Measurements from ENCODE around the gene TUBB4B.

TUBB4B gene

DNA sequence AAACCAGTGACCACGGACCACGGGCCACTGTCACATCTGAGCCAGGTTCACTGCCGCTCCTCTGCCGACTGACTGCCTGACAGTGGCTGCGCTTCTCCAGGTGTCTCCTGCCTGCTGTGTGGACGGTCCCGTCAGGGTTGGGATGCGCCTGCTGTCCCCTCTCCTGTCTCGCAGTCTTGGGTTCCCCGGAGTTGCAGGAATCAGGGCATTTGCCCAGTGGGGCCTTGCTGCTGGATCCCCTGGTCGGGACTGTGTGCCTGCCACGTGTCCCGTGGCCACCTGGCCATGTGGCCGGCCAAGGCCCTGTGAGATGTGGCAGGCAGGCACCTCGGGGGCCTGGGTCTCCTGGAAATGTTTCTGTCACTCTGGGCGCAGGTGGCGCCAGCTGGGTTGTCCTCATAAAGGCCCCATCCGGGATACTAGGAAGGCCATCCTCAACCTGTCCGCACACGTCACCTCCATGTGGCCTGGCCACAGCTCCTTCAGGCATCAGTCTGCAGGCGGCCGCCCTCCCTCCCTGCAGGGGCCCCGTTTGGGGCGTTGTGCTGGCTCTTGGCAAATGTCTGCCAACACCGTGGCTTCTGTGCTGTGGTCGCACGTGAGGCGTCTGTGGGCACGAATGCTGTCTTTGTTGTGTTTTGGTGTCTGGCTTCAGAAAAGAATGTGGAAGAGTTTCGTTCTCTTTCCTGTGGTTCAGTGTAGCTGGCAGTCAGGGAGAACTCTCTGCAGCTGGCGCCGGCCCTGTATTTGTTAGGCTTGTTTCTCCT, 30.0 kb downstream of the TUBB4B start:
- DNase-seq (ENCODE audit: low read depth in 2 of 2): no peak

DNA sequence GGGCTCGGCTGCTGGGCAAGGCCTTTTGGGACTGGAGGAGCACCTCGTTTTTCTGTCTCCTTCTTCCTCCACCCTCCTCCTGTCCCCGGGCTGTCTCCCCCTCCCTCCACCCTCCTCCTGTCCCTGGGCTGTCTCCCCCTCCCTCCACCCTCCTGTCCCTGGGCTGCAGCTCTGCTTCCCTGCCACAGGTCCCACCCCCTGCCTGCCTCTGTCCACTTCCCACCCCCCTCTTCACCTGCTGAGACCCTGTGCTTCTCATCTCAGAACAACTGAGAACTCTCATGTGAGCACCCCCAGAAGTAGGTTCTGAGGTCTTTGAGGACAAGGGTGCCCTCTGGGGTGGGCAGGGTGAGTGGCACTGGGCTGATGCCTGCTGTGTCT, 30.6 kb downstream of the TUBB4B start:
- no peak for DNase-seq (ENCODE audit: low read depth in 2 of 2)

DNA sequence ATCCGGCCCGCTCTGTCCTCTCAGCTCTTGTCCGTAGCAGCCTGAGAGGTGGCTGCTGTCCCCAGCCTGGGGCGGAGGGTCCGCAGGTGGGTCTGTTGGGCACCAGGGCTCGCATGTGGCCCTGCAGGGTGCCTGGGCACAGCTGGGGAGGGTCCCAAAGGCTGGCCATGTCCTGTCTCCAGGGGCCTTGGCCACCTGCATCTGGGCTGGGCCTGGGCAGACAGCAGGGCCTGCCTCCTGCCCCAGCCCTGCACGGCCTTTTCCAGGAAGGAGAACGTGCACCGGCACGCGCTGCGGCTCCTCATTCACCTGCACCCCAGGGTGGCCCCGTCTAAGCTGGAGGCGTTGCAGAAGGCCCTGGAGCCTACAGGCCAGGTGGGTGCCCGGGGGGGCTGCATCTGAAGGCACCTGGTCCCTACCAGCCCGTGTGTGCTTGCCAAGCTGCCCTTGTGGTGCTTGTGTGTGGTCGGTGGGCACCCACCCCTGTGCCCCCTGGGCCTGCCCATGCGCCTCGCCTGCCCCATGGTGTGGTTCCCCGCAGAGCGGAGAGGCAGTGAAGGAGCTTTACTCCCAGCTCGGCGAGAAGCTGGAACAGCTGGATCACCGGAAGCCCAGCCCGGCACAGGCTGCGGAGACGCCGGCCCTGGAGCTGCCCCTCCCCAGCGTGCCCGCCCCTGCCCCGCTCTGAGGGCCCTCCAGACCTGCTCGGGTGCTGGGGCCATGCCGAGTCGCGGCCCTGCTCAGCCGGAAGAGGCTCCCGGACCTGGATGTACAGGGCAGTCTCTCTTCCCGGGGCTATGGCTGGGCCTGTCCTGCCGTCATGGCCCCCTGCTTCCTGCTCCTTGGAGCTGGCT, 31.4 kb downstream of the TUBB4B start:
- DNase-seq (ENCODE audit: low read depth in 2 of 2): no peak

DNA sequence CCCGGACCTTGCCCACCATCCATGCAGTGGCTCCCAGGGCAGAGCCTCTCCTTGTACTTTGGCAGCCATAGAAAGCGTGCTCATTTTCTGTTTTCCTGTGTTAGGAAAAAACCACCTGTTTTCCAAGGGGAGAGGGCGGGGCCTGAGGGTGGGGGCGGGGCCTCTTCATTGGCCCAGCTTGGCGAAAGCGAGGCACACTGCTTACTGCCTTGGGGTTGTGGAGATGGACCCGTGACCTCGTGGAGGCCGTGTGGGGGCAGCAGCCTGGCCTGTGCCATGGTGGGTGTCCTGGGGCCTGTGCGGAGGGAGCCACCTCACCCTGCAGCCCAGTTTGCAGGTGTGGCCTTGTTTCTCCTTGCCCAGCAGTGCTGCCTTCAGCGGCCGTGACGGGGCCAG, 32.0 kb downstream of the TUBB4B start:
- no peak for DNase-seq (ENCODE audit: low read depth in 2 of 2)

DNA sequence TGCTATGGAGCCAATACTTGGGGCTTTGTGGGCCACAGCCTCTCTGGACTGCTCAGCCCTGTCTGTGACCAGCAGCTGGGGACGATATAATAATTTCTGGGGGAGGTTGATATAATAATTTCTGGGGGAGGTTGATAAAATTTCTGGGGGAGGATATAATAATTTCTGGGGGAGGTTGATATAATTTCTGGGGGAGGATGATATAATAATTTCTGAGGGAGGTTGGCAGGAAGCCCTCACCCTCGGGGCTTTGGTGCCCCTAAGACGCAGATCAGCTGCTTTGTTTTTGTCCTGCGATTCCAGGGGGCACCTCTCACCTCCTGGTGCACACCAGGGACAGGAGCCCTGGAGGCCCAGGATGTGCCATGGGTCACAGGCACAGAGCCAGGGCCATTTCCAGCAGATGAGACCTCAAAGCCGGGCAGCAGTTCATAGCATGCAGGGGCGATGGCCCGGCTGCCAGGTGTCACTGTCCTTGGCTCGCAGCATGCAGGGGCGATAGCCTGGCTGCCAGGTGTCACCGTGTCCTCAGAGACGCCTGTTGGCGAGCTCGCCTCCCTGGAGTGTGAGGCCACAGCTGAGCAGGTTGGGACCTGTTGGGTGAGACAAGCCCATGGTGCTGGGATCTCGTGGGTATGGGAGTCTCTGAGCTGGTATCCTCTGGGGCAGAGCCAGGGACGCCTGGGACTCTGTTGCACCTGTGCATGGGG, 32.7 kb downstream of the TUBB4B start:
- DNase-seq (ENCODE audit: low read depth in 2 of 2): no peak

DNA sequence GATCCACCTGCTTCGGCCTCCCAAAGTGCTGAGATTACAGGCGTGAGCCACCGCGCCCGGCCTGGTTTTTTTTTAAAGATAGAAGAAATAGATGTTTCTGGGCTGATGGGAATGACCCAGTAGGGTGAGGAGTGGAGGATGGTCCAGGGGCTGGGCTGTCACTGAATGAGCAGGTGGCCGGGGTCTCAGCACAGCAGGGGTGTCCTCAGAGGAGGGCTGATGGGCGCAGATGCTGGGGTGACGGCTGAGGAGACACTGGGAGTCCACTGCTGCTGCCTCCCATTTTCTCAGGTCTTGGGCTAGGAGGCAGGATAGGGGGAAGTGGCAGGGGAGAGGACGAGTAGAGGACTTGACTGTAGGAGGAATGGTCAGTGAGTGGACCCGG, 34.1 kb downstream of the TUBB4B start:
- DNase-seq (ENCODE audit: low read depth in 2 of 2): no peak

DNA sequence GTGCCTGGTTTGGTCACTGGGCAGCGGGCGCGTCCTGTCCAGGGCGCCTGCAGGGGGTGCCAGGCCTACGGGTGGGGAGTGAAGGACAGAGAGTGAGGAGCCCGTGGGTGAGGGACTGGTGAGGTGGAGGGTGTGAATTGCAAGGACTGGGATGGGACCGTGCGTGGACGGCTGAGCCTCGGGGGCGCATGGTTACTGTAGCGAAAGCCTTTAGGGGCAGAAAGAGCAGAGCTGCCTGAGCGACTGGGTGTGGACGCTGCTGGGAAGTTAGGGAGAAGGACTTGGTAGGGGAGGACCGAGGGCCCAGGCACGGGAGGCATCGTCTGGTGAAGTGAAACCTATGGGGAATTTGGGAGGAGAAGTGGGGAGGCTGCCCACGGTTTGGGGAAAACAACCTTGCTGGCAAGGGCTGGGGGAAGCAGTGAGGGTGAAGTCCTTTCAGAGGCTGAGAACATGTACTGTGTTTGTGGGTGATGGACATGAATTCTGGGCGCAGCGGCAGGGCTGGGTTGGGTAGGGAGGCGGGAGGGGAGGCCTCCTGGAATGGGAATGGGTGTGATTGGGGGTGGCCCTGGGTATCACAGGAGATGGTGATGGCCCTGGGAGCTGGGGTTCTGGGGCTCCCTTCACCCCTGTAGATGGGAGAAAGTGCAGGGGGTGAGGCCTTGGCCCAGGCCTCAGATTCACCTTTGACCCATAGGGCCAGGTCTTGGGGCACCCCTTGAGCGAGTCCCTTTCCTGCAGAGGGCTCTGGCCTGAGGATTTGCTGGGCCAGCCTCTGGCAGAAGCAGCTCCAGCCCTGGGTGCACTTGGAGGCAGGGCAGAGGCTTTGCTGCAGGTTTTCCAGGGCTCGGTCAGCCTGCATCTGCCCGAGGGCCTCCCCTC, 34.7 kb downstream of the TUBB4B start:
- DNase-seq (ENCODE audit: low read depth in 2 of 2): no peak

DNA sequence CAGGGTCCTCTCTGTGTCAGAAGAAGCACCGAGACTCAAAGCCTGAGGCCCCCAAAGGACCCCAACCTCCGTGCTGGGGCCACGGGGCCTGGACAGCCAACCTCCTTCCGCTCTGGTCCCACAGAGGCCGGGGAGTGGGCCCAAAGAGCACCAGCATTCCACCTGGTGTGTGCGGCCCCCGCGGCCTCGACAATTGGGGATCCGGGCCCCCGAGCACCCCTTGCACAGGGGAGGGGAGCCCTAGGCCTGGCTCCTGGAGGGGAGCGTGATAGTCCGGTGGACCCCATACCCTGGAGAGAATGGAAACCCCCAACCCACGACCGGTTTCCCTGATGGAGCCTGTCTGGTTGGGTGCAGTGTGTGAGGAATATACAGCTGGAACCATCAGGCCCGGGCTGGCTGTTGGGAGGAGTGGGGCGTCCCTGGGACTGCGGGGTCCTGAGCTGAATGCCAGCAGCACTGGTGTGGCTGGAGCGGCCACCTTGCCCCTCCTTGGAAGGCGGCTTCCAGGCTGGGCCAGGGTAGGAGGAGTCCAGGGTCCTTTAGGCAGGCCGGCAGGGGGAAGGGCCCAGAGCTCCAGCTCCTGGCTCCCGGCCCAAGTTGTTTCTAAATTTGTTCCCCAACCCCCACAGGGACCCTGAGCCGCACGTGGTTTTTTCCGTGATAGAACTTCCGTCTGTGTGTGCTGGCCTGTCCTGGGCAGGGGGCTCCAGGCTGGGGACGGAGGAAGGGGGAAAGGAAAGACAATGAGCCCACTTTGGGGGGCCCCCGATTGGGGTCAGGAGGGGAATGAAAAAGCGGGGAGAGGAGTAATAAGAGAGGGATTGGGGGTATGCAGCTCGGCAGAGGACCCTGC, 35.6 kb downstream of the TUBB4B start:
- DNase-seq (ENCODE audit: low read depth in 2 of 2): no peak

DNA sequence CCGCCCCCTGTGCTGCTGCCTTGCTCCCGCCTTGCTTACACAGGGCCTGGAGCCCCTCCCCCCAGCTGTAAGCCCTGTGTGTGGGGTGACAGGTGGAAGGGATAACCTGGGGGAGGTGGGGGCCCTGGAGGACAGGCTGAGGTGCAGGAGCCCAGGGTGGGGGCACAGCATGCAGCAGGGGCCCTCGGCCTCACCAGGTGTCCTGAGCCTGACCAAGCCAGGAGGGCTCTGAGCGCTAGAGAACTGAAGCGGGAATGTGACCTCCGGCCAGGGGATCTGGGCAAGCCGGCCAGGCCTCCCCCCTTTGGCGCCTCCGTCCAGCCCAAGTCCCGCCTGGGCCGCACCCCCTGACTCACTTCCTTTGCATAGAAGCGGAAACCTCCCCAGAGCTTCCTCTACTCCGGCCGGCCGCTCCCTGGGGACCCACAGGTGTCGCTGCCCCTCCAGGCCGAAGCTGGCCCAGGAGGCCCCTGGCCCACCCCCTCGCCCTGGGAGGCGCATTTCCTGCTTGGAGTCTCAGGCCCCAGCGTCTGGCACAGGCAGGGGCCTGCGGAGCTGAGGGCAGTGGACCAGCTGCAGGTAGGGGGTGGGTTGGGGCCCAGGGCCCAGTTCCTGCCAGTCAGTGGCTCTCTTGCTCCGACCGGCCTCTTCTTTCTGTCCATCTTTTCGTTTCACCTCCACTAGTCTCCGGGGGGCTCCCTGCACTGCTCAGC, 36.4 kb downstream of the TUBB4B start, which contains the start of gene TOR4A:
Gene TOR4A, plus strand, starts transcription at position 398 of the 713 bp plus-strand sequence. CDS start 964 bp downstream, outside the sequence.
- DNase-seq (ENCODE audit: low read depth in 2 of 2): no peak

DNA sequence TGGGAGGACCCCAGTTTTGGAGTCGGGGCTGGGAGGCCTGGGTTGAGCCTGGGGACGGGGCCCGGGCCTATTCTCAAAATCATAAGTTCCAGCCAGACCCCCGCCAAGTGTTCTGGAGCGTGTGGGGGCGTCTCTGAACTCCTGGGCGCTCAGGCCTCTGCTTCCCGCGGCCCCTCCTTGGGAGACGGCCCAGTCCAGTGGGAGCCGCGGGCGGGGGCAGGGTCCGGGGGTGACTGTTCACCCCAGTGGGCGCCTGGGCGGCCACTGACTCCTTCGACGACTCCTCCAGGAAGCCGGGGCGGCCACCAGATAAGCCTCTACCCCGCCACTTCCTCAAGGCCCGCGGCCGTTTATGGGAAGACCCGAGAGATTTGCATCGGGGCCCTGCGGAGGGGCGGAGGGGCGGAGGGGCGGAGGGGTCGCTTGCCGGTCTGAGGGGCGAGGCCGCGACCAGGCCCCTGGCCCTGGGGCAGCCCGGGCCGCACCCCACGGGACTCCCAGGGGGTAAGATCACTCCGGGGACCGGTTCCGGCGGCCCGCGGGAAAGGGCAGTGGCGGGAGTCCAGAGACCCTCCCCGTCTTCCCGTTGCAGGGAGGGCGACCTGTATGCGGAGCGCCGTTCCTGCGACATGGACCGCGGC, 37.1 kb downstream of the TUBB4B start:
- no peak for DNase-seq (ENCODE audit: low read depth in 2 of 2)

DNA sequence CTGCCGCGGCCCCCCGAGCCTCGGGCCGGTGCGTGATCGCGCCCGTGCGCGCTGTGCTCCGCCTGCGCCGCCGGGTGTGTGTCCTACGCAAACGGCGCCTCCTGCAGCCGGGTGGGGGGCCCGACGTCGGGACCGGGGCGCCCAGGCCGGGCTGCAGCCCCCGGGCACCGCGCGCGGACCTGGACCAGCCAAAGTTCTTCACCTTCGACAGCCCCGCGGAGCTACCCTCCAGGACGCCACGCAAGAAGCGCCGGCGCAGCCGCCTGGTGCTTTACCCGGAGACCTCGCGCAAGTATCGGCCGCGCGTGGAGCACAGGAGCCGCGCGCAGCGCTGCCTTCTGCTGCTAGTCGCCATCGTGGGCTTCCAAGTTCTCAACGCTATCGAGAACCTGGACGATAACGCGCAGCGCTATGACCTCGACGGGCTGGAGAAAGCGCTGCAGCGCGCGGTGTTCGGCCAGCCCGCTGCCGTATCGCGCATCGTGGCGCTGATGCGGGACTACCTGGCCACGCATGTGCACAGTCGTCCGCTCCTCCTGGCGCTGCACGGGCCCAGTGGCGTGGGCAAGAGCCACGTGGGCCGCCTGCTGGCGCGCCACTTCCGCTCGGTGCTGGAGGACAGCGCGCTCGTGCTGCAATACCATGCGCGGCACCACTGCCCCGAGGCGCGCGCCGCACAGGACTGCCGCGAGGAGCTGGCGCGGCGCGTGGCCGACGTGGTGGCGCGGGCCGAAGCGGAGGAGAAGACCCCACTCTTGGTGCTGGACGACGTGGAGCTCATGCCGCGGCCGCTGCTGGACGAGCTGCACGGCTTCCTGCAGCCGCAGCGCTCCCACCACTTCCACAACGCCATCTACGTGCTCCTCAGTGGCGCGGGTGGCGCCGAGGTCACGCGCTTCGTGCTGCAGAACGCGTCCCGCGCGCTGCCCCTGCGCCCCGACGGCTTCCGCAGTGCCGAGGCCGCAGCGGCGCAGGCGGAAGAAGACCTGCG, 37.9 kb downstream of the TUBB4B start:
- DNase-seq (ENCODE audit: low read depth in 2 of 2): no peak

DNA sequence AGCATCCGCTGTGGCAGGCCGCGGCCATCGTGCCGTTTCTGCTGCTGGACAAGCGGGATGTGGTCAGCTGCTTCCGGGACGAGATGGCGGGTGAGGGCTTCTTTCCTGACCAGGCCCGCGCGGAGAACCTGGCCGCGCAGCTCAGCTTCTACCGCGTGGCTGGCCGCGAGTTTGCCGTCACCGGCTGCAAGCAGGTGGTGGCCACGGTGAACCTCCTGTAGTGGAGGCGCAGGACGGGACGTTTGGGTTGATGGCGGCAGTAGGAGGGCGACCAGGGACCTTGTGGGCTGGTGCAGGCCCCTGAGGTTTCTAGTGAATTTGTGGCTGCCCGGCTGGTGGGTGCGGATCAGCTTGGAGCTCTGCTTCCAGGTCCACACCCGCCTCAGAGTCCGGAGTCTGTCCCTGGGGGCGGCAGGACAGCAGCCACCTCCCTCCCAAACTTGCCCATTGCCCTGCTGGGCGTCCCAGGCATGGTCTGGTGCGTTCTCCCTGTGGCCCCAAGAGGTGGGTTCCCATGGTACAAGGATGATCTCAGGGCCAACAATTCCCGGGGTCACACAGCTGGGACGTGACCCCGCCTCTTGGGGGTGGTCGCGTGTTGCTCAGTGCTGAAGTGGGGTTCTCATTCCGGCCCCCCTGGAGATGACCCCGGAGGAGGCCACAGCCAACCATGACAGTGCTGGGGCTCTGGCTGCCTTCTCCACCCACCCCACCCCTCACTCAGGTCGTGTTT, 38.8 kb downstream of the TUBB4B start:
- no peak for DNase-seq (ENCODE audit: low read depth in 2 of 2)

DNA sequence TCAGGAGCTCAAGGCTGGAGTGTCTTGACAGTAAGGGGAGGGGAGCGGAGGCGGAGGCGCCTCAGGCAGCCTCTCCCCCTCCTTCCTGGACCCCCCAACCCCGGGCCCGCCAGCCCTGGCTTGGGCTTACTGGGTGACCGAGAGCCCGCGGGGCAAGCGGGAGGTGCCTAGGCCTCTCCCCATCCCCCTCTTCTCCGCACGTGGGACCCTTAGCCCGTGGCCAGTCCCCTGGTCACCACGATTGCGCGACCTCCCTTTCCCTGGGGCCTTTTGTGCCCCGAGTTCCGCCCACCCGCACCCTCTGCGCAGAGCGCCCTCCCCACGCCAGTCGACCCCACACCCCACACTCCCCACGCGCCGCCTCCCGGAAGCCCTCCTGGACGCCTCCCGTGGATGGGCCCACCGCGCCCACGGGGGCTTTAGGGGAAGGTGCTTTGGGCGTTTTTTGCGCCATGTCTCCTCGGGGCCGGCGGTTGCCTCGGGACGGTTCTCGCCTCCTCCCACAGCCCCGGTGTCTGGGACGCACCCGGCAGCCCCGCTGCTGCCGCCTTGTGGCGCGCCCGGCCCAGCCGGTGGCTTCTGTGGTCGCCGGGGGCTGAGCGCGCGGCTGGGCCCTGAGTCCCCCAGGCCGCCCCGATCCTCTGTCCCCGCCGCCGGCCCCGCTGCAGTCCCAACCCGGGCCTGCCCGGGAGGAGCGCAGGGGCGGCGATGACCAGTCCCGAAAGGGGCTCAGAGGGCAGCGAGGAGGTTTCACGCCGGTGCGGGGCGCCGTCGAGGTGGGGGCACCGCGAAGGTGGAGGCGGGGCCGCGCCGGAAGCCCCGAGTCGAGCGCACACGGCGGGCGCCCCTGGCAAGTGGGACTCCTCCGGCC, 39.6 kb downstream of the TUBB4B start:
- DNase-seq (ENCODE audit: low read depth in 2 of 2): no peak

DNA sequence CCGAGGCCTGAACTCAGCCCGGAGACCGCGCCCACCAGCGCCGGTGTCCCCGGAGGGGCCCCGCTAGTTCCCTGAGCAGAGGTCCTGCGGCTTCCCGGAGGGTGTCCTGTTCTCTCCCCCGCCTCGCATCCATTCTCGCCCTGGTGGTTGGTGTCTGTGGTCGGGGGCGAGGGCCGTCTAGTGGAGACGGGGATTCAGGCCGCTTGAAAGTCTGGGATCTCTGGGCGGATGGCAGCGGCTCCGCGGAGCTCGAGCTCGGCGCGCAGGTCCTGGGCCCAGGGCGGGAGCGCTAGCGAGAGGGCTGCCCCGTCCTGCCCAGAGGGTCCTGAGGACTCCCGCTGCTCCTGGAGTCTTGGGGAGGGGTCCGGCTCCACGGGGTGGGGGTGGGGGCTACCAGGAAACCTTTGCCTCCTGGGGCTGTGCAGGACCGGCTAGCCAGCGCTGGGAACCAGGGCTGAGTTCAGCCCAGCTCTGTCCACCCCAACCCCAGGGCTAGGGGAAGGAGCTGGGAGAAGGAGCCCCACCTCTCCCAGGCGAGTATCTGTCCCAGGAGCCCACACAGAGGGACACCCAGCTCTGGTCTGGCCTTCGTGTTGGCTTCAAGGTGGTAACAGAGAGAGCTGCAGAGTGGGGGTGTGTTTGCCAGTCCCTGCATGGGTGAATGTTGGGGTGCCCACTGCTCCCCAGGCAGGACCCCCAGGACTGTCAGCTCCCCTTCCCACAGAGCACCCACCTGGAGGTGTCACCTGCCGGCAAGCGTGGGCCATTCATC, 40.4 kb downstream of the TUBB4B start:
- no peak for DNase-seq (ENCODE audit: low read depth in 2 of 2)

DNA sequence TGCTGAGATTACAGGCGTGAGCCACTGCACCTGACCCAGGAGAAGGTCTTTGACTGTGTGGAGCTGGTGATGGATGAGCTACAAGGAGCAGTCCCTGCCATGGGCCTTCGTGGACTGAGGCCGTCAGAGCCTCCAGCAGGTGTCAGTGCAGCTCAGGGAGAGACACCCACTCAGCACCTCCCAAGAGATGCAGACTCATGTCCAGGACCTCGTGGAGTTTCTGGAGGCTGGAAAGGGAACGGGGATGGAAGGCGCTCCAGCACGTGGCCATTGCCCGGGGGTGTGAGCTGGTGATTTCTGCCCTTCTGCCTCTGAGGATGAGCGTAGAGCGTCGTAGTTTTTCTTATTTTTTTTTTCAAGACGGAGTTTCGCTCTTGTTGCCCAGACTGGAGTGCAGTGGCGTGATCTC, 45.9 kb downstream of the TUBB4B start:
- DNase-seq (ENCODE audit: low read depth in 2 of 2): no peak

DNA sequence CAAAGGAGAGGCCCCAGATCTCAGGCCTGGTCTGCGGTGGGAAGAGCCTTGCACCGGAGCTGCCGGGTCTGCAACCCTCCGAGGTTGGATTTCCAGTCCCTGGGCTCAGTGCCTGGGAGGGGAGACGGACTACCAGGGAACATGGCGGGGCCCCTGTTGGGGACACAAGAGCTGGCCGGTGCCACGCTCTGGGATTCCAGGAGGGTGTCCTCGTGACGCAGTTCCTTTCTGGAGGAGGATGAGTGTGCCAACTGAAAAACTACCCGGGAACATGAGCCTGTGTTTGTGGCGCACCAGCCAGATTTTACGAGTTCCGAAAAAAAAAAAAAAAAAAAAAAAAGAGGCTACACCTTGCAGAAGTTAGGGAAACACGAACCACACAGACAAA, 52.0 kb downstream of the TUBB4B start:
- DNase-seq (ENCODE audit: low read depth in 2 of 2): no peak

Measured in activated CD8-positive, alpha-beta memory T cell treated with anti-CD3 and anti-CD28 coated beads for 4 hours (primary cell).